H9 (cell line): ENCODE measurements around the gene DDI2. TPM values are rescaled to one million over a fixed set of nuclear protein-coding genes. Genes with fewer than 3 reads are reported as not detected.

Experiments used
- DNase-seq: peaks from one replicate; pipeline ENCODE4 v3.0.0-alpha.2; 2017
- H2AFZ ChIP-seq: one replicate; pipeline ENCODE4 v1.6.1; 2013; ENCODE audit warnings: mild to moderate bottlenecking, low read length, control low read depth, moderate library complexity
- H2AK5ac ChIP-seq: 2 replicates; pipeline ENCODE4 v1.6.1; 2013; ENCODE audit warnings: low read length, control low read depth, mixed read lengths; ENCODE audit not compliant: insufficient read length
- H2BK120ac ChIP-seq: one replicate; pipeline ENCODE4 v1.6.1; 2013; ENCODE audit warnings: low read depth, mild to moderate bottlenecking, low read length, control low read depth, inconsistent platforms; ENCODE audit not compliant: poor library complexity, severe bottlenecking
- H2BK12ac ChIP-seq: 2 replicates; pipeline ENCODE4 v1.6.1; 2013; ENCODE audit warnings: low read length, control low read depth, mixed read lengths, low read depth; ENCODE audit not compliant: insufficient read length
- H2BK15ac ChIP-seq: 2 replicates; pipeline ENCODE4 v1.6.1; 2013; ENCODE audit warnings: low read depth, low read length, control low read depth
- H2BK20ac ChIP-seq: one replicate; pipeline ENCODE4 v1.6.1; 2013; ENCODE audit warnings: low read depth, mild to moderate bottlenecking, low read length, control low read depth, inconsistent platforms; ENCODE audit not compliant: poor library complexity, severe bottlenecking
- H2BK5ac ChIP-seq: 2 replicates; pipeline ENCODE4 v1.6.1; 2013; ENCODE audit warnings: low read length, control low read depth, mixed read lengths; ENCODE audit not compliant: insufficient read length
- H3K14ac ChIP-seq: 2 replicates; pipeline ENCODE4 v1.6.1; 2013; ENCODE audit warnings: low read length, control low read depth; ENCODE audit not compliant: insufficient read depth
- H3K18ac ChIP-seq: 2 replicates; pipeline ENCODE4 v1.6.1; 2013; ENCODE audit warnings: low read depth, mild to moderate bottlenecking, mixed read lengths, low read length, control low read depth; ENCODE audit not compliant: insufficient read length
- H3K23ac ChIP-seq: 2 replicates; pipeline ENCODE4 v1.6.1; 2013; ENCODE audit warnings: low read length, control low read depth, mixed read lengths, low read depth; ENCODE audit not compliant: insufficient read length
- H3K23me2 ChIP-seq: 2 replicates; pipeline ENCODE4 v1.6.1; 2013; ENCODE audit warnings: low read depth, mild to moderate bottlenecking, mixed read lengths, low read length, control low read depth; ENCODE audit not compliant: insufficient read length, poor library complexity, severe bottlenecking
- H3K27ac ChIP-seq: 2 replicates; pipeline ENCODE4 v1.5.1; 2013; ENCODE audit warnings: low read length, control low read depth, mixed read lengths, low read depth; ENCODE audit not compliant: insufficient read length
- H3K27me3 ChIP-seq: 2 replicates; pipeline ENCODE4 v1.6.1; 2013; ENCODE audit warnings: low read length, control low read depth, inconsistent platforms; ENCODE audit not compliant: insufficient read depth
- H3K4ac ChIP-seq: 2 replicates; pipeline ENCODE4 v1.6.1; 2013; ENCODE audit warnings: low read depth, mild to moderate bottlenecking, control low read depth, inconsistent platforms, low read length, moderate library complexity
- H3K4me1 ChIP-seq: 2 replicates; pipeline ENCODE4 v1.6.1; 2013; ENCODE audit warnings: low read length, control low read depth, inconsistent platforms; ENCODE audit not compliant: insufficient read depth
- H3K4me2 ChIP-seq: 2 replicates; pipeline ENCODE4 v1.6.1; 2013; ENCODE audit warnings: low read length, control low read depth, mixed read lengths; ENCODE audit not compliant: insufficient read length, insufficient read depth
- H3K56ac ChIP-seq: 2 replicates; pipeline ENCODE4 v1.6.1; 2013; ENCODE audit warnings: low read depth, mild to moderate bottlenecking, mixed read lengths, low read length, control low read depth; ENCODE audit not compliant: insufficient read length
- H3K79me1 ChIP-seq: 2 replicates; pipeline ENCODE4 v1.6.1; 2013; ENCODE audit warnings: low read depth, mild to moderate bottlenecking, moderate library complexity, low read length, control low read depth, inconsistent platforms; ENCODE audit not compliant: insufficient read depth, poor library complexity, severe bottlenecking
- H3K79me2 ChIP-seq: 2 replicates; pipeline ENCODE4 v1.6.1; 2013; ENCODE audit warnings: low read length, control low read depth, inconsistent platforms; ENCODE audit not compliant: insufficient read depth
- H3K9ac ChIP-seq: 2 replicates; pipeline ENCODE4 v1.6.1; 2013; ENCODE audit warnings: low read length, control low read depth, mixed read lengths; ENCODE audit not compliant: insufficient read length; ENCODE audit errors: extremely low read depth
- H3K9me3 ChIP-seq: one replicate; pipeline ENCODE4 v1.6.1; 2013; ENCODE audit warnings: low read depth, low read length, inconsistent platforms; ENCODE audit not compliant: control insufficient read depth
- H3T11ph ChIP-seq: one replicate; pipeline ENCODE4 v1.6.1; 2013; ENCODE audit warnings: mild to moderate bottlenecking, low read length, control low read depth, inconsistent platforms
- H4K20me1 ChIP-seq: one replicate; pipeline ENCODE4 v1.6.1; 2013; ENCODE audit not compliant: control insufficient read depth, insufficient read length, insufficient read depth
- H4K5ac ChIP-seq: 2 replicates; pipeline ENCODE4 v1.6.1; 2013; ENCODE audit warnings: low read depth, mild to moderate bottlenecking, mixed read lengths, low read length, control low read depth; ENCODE audit not compliant: insufficient read length
- H4K8ac ChIP-seq: replicated peaks from 2 replicates; pipeline ENCODE4 v1.6.1; 2013; ENCODE audit warnings: low read length, control low read depth, mixed read lengths, low read depth; ENCODE audit not compliant: insufficient read length
- H4K91ac ChIP-seq: 2 replicates; pipeline ENCODE4 v1.6.1; 2013; ENCODE audit warnings: low read depth, mild to moderate bottlenecking, moderate library complexity, mixed read lengths, low read length, control low read depth; ENCODE audit not compliant: insufficient read length
- H3K27ac Mint-ChIP-seq, 3 experiments: 2 replicates in 2 of 3; 3 replicates in 1 of 3; pipeline ENCODE4 v1.8.0; 2020 to 2021; ENCODE audit warnings: mixed read lengths in 3 of 3, mild to moderate bottlenecking in 1 of 3, moderate library complexity in 1 of 3
- H3K27me3 Mint-ChIP-seq: 2 replicates; pipeline ENCODE4 v1.8.0; 2021; ENCODE audit warnings: low read depth, mild to moderate bottlenecking, moderate library complexity, mixed read lengths
- H3K36me3 Mint-ChIP-seq, 3 experiments: 2 replicates in 2 of 3; 3 replicates in 1 of 3; pipeline ENCODE4 v1.8.0; 2020 to 2021; ENCODE audit warnings: low read depth in 3 of 3, mixed read lengths in 3 of 3; ENCODE audit not compliant: insufficient read depth in 1 of 3
- H3K4me1 Mint-ChIP-seq, 2 experiments: 2 replicates each; pipeline ENCODE4 v1.8.0; 2020; ENCODE audit warnings: mixed read lengths in 2 of 2
- H3K4me3 Mint-ChIP-seq, 2 experiments: 2 replicates in 1 of 2; 3 replicates in 1 of 2; pipeline ENCODE4 v1.8.0; 2020 to 2021; ENCODE audit warnings: mild to moderate bottlenecking in 2 of 2, mixed read lengths in 2 of 2, moderate library complexity in 1 of 2
- H3K9me3 Mint-ChIP-seq, 2 experiments: 2 replicates in 1 of 2; 3 replicates in 1 of 2; pipeline ENCODE4 v1.8.0; 2020; ENCODE audit warnings: mild to moderate bottlenecking in 2 of 2, mixed read lengths in 2 of 2, moderate library complexity in 1 of 2
- CTCF ChIP-seq: fragments of 200-600 bp; sonication (generic); conservative IDR thresholded peaks from 3 replicates; pipeline ENCODE4 v1.8.0; 2021; ENCODE audit warnings: antibody characterized with exemption, mild to moderate bottlenecking
- WGBS: extraction: QIAGEN DNeasy Blood & Tissue Kit; methylation state at CpG from one replicate; pipeline ENCODE4 v1.1.7; 2013; ENCODE audit warnings: missing lambda C conversion rate, low lambda C conversion rate, mixed read lengths; ENCODE audit not compliant: insufficient read length; ENCODE audit errors: extremely low coverage; 5-methylcytosine and 5-hydroxymethylcytosine counted together
- total RNA-seq: library from RNA; stranded (reverse); gene quantifications from 2 replicates; pipeline ENCODE4 v1.2.1, GENCODE V29; 2021

The DDI2 gene
- total RNA-seq, 1 experiment from 2014 or later = 45.0 TPM

GRCh38 chr1:15584489-15585363 is 32.5 kb upstream of the DDI2 start, which contains the start of gene AGMAT:
Gene AGMAT, minus strand, starts transcription at chr1:15585051. Its CDS starts 84 bp downstream, at chr1:15584967.
- H3K9me3 Mint-ChIP-seq = no peaks in the 10 kb centered on the region
- peaks cover 4 to 5% of the 10 kb centered on the region in 2 experiments for H3K4me1 Mint-ChIP-seq
- Histone ChIP-seq H3K14ac (peak within 1 kb of the TSS; percentile 93), H3K27ac (no peak within 1 kb of the TSS), H3K9me3 (no peaks in the 10 kb centered on the region), H4K91ac (no peak within 1 kb of the TSS), H3K23me2 (no peaks in the 10 kb centered on the region), H2AK5ac (no peak within 1 kb of the TSS), H3K56ac (no peak within 1 kb of the TSS), H3K4ac (no peak within 1 kb of the TSS), H4K5ac (no peak within 1 kb of the TSS), H4K8ac (no peak within 1 kb of the TSS), H3K4me2 (peak within 1 kb of the TSS; percentile 43), H2BK5ac (no peak within 1 kb of the TSS), H2BK120ac (no peak within 1 kb of the TSS), H3K23ac (no peak within 1 kb of the TSS), H2BK15ac (no peak within 1 kb of the TSS), H2BK12ac (no peak within 1 kb of the TSS), H3T11ph (no peak within 1 kb of the TSS), H2BK20ac (no peak within 1 kb of the TSS), H4K20me1 (no peaks in the 10 kb centered on the region), H3K18ac (peak within 1 kb of the TSS; percentile 93), H3K27me3 (no peaks in the 10 kb centered on the region), H2AFZ (no peak within 1 kb of the TSS), H3K79me1 (no peaks in the 10 kb centered on the region), H3K79me2 (no peaks in the 10 kb centered on the region), H3K4me1 (no peaks in the 10 kb centered on the region), H3K9ac (no peak within 1 kb of the TSS)
- H3K27me3 Mint-ChIP-seq = peaks cover 3% of the 10 kb centered on the region
- no peak within 1 kb of the TSS; a peak in 1 of 7 replicates for H3K27ac Mint-ChIP-seq
- TF ChIP-seq CTCF = peak; percentile 71
- peaks cover 0 to 5% (median 0%) of the 10 kb centered on the region in 3 experiments; a peak in 2 of 7 replicates for H3K36me3 Mint-ChIP-seq
- peak; percentile 91 for DNase-seq
- peak within 1 kb of the TSS; percentile 62 to 76 for H3K4me3 Mint-ChIP-seq
- no CpG with 5 or more reads among the region's 68 CpGs for WGBS
